Neural cell (in vitro differentiated cells): Measurements from ENCODE around the gene RPS3. TPM values are rescaled to one million over a fixed set of nuclear protein-coding genes. Genes with fewer than 3 reads are reported as not detected.
"Not testable (repeated sequence)": the region's sequence is repeated elsewhere in the genome, so short reads cannot be mapped to it uniquely, and the experiment has no call there.

ENCODE experiments used
- H2AFZ ChIP-seq: fragments of 200-600, 300-800 bp; sonication (generic), shearing (Covaris generic); 2 replicates; pipeline ENCODE4 v1.6.0; 2014; ENCODE audit warnings: low read depth, mild to moderate bottlenecking, antibody characterized with exemption, low read length, moderate library complexity
- H3F3A ChIP-seq: fragments of 200-600 bp; shearing (Covaris generic); 2 replicates; pipeline ENCODE4 v1.6.1; 2016; ENCODE audit warnings: mild to moderate bottlenecking, moderate library complexity, mixed read lengths, antibody characterized with exemption, low read length; ENCODE audit not compliant: insufficient read depth, poor library complexity, severe bottlenecking
- H3K27ac ChIP-seq: fragments of 200-600, 300-800 bp; sonication (generic), shearing (Covaris generic); 2 replicates; pipeline ENCODE4 v1.5.1; 2014; ENCODE audit warnings: mild to moderate bottlenecking, low read length, moderate library complexity
- H3K27me3 ChIP-seq: fragments of 300-800, 200-600 bp; sonication (generic), shearing (Covaris generic); 2 replicates; pipeline ENCODE4 v1.6.0; 2014; ENCODE audit warnings: mild to moderate bottlenecking, low read depth, low read length, moderate library complexity; ENCODE audit not compliant: insufficient read depth
- H3K36me3 ChIP-seq: fragments of 300-800, 200-600 bp; sonication (generic), shearing (Covaris generic); 2 replicates; pipeline ENCODE4 v1.5.1; 2014; ENCODE audit warnings: mild to moderate bottlenecking, antibody characterized with exemption, low read length, moderate library complexity; ENCODE audit not compliant: insufficient read depth
- H3K4me2 ChIP-seq: fragments of 300-800, 200-600 bp; sonication (generic), shearing (Covaris generic); 2 replicates; pipeline ENCODE4 v1.6.0; 2014; ENCODE audit warnings: mild to moderate bottlenecking, low read length
- H3K4me3 ChIP-seq: fragments of 300-800, 200-600 bp; sonication (generic), shearing (Covaris generic); 2 replicates; pipeline ENCODE4 v1.5.1; 2014; ENCODE audit warnings: mild to moderate bottlenecking, low read length, moderate library complexity
- H3K79me2 ChIP-seq: fragments of 200-600 bp; shearing (Covaris generic); replicated peaks from 2 replicates; pipeline ENCODE4 v1.6.0; 2014; ENCODE audit warnings: mild to moderate bottlenecking, low read length, moderate library complexity; ENCODE audit not compliant: insufficient read depth
- H3K9ac ChIP-seq: fragments of 300-800, 200-600 bp; sonication (generic), shearing (Covaris generic); 2 replicates; pipeline ENCODE4 v1.6.1; 2016; ENCODE audit warnings: mild to moderate bottlenecking, low read length, mixed read lengths
- H3K9me2 ChIP-seq: fragments of 200-600 bp; shearing (Covaris generic); 2 replicates; pipeline ENCODE4 v1.6.1; 2016; ENCODE audit warnings: mild to moderate bottlenecking, low read length, mixed read lengths; ENCODE audit not compliant: insufficient read depth
- H3K9me3 ChIP-seq: fragments of 200-600, 300-800 bp; sonication (generic), shearing (Covaris generic); 2 replicates; pipeline ENCODE4 v1.6.1; 2016; ENCODE audit warnings: mild to moderate bottlenecking, mixed run types, low read length, moderate library complexity, mixed read lengths
- H4K20me1 ChIP-seq: fragments of 200-600 bp; shearing (Covaris generic); 2 replicates; pipeline ENCODE4 v1.6.1; 2016; ENCODE audit warnings: mild to moderate bottlenecking, mixed run types; ENCODE audit not compliant: insufficient read depth
- CTCF ChIP-seq: fragments of 450-650 bp; IDR thresholded peaks from 2 replicates; pipeline ENCODE4 v1.5.1; 2014; ENCODE audit warnings: antibody characterized with exemption, mild to moderate bottlenecking, moderate library complexity; ENCODE audit not compliant: poor library complexity, severe bottlenecking
- EP300 ChIP-seq: fragments of 450-650 bp; conservative IDR thresholded peaks from 2 replicates; pipeline ENCODE4 v1.6.1; 2014; ENCODE audit warnings: antibody characterized with exemption, mild to moderate bottlenecking, moderate library complexity; ENCODE audit not compliant: poor library complexity, severe bottlenecking
- EZH2 ChIP-seq: fragments of 200-600, 300-800 bp; shearing (Covaris generic), sonication (generic); IDR thresholded peaks from 2 replicates; pipeline ENCODE4 v1.6.1; 2014; ENCODE audit warnings: antibody characterized with exemption, low read length, borderline replicate concordance, mild to moderate bottlenecking; ENCODE audit not compliant: insufficient read depth, poor library complexity, severe bottlenecking
- MXI1 ChIP-seq: fragments of 450-650 bp; conservative IDR thresholded peaks from 2 replicates; pipeline ENCODE4 v1.6.1; 2014; ENCODE audit warnings: antibody characterized with exemption, mild to moderate bottlenecking; ENCODE audit not compliant: poor library complexity, severe bottlenecking
- POLR2AphosphoS5 ChIP-seq: IDR thresholded peaks from 2 replicates; pipeline ENCODE4 v1.6.1; 2012
- RAD21 ChIP-seq: fragments of 450-650 bp; conservative IDR thresholded peaks from 2 replicates; pipeline ENCODE4 v1.6.1; 2014; ENCODE audit warnings: antibody characterized with exemption, mild to moderate bottlenecking, moderate library complexity
- REST ChIP-seq: IDR thresholded peaks from 2 replicates; pipeline ENCODE4 v1.6.1; 2012; ENCODE audit warnings: borderline replicate concordance
- SMC3 ChIP-seq: fragments of 450-650 bp; conservative IDR thresholded peaks from 2 replicates; pipeline ENCODE4 v1.6.1; 2014; ENCODE audit warnings: antibody characterized with exemption, mild to moderate bottlenecking, moderate library complexity; ENCODE audit not compliant: poor library complexity
- TAF1 ChIP-seq: IDR thresholded peaks from 2 replicates; pipeline ENCODE4 v1.6.1; 2012; ENCODE audit warnings: low read depth
- polyA plus RNA-seq: library from polyadenylated mRNA; depleted of rRNA; stranded (reverse); fragments of >200 nt; gene quantifications from 2 replicates; pipeline ENCODE4 v1.2.3, GENCODE V29; 2014

Gene RPS3
- polyA plus RNA-seq, 1 donor from 2014 or later = 1,440 TPM

- H3K4me2 ChIP-seq = no peak overlapping the region
- no peaks in the 10 kb centered on the region for H3K9me3 ChIP-seq
- H3K79me2 ChIP-seq = no peaks in the 10 kb centered on the region
- H3K9ac ChIP-seq = no peak overlapping the region
- no peaks in the 10 kb centered on the region for H3F3A ChIP-seq
- no peak for TF ChIP-seq TAF1
- TF ChIP-seq CTCF = no peak
- no peak for TF ChIP-seq REST
- no peak for TF ChIP-seq EZH2
- TF ChIP-seq POLR2AphosphoS5 = no peak
- TF ChIP-seq MXI1 = no peak
- no peak for TF ChIP-seq EP300
- TF ChIP-seq SMC3 = no peak
- TF ChIP-seq RAD21 = no peak
- no peaks in the 10 kb centered on the region for H3K27me3 ChIP-seq
- H3K4me3 ChIP-seq = no peak overlapping the region
- no peak overlapping the region for H2AFZ ChIP-seq
- H4K20me1 ChIP-seq = no peaks in the 10 kb centered on the region
- H3K9me2 ChIP-seq = no peaks in the 10 kb centered on the region
- no peaks in the 10 kb centered on the region for H3K36me3 ChIP-seq
- no peak overlapping the region for H3K27ac ChIP-seq
Measured at GRCh38 chr11:75356613-75357012, 42.7 kb upstream of the RPS3 start.

- H3K36me3 ChIP-seq, H3K4me2 ChIP-seq, H3K27me3 ChIP-seq, H3K79me2 ChIP-seq, H3K9me3 ChIP-seq, H3K9ac ChIP-seq, H3K9me2 ChIP-seq, H2AFZ ChIP-seq, H3K27ac ChIP-seq, H3K4me3 ChIP-seq, H4K20me1 ChIP-seq, H3F3A ChIP-seq: not testable (repeated sequence)
Measured at GRCh38 chr11:75362285-75362684, 37.0 kb upstream of the RPS3 start.

GRCh38 chr11:75365711-75366181 is 33.6 kb upstream of the RPS3 start:
- Histone ChIP-seq H3K9me3 (no peaks in the 10 kb centered on the region), H3K36me3 (no peaks in the 10 kb centered on the region), H3K79me2 (no peaks in the 10 kb centered on the region), H3K4me2 (no peak overlapping the region), H3K9ac (no peak overlapping the region), H3K9me2 (no peaks in the 10 kb centered on the region), H3K4me3 (no peak overlapping the region), H4K20me1 (no peaks in the 10 kb centered on the region), H3K27ac (no peak overlapping the region), H2AFZ (no peak overlapping the region), H3K27me3 (no peaks in the 10 kb centered on the region), H3F3A (no peaks in the 10 kb centered on the region)
- TF ChIP-seq SMC3 (no peak), TAF1 (no peak), EZH2 (no peak), POLR2AphosphoS5 (no peak), REST (no peak), CTCF (no peak), EP300 (no peak), MXI1 (no peak), RAD21 (no peak)
